GM12801 (cell line): ENCODE measurements around the gene TENM3.

Experiments used
- TF ChIP-seq, protein P1 (sequence below): IDR thresholded peaks from one replicate; pipeline ENCODE4 v1.5.1; 2011; ENCODE audit warnings: control low read depth; ENCODE audit not compliant: insufficient read length; ENCODE audit errors: extremely low read depth

TENM3 gene

GRCh38 chr4:182810103-182810615 lies 567.0 kb downstream of the TENM3 start:
- TF ChIP-seq, protein P1, sequence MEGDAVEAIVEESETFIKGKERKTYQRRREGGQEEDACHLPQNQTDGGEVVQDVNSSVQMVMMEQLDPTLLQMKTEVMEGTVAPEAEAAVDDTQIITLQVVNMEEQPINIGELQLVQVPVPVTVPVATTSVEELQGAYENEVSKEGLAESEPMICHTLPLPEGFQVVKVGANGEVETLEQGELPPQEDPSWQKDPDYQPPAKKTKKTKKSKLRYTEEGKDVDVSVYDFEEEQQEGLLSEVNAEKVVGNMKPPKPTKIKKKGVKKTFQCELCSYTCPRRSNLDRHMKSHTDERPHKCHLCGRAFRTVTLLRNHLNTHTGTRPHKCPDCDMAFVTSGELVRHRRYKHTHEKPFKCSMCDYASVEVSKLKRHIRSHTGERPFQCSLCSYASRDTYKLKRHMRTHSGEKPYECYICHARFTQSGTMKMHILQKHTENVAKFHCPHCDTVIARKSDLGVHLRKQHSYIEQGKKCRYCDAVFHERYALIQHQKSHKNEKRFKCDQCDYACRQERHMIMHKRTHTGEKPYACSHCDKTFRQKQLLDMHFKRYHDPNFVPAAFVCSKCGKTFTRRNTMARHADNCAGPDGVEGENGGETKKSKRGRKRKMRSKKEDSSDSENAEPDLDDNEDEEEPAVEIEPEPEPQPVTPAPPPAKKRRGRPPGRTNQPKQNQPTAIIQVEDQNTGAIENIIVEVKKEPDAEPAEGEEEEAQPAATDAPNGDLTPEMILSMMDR: no peak

- TF ChIP-seq, protein P1: no peak
These were observed 569.7 kb downstream of the TENM3 start for GRCh38 chr4:182812916-182813315.

- TF ChIP-seq, protein P1: no peak
These were observed 575.9 kb downstream of the TENM3 start for GRCh38 chr4:182818926-182819730.

DNA sequence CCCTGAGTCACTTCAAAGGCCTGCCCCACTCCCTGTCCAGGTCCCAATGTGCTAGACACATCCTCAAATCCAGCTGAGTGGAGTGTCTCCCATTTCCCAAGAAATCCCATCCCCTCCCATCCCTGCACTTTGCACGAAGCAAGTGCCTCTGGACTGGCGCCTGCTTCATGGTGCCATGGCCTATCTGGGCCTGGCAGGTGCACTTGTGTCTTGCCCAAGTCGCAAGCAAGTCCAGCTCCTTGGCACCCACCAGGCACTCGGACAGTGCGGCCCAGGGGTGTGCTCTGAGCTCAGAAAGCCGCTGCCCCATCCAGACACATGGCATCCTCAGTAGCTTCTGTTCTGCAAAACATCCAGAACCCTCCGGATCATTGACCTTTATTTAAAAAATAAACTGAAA lies 576.5 kb downstream of the TENM3 start:
- TF ChIP-seq, protein P1: no peak

GRCh38 chr4:182822554-182822953 lies 579.4 kb downstream of the TENM3 start:
- TF ChIP-seq, protein P1: no peak

DNA sequence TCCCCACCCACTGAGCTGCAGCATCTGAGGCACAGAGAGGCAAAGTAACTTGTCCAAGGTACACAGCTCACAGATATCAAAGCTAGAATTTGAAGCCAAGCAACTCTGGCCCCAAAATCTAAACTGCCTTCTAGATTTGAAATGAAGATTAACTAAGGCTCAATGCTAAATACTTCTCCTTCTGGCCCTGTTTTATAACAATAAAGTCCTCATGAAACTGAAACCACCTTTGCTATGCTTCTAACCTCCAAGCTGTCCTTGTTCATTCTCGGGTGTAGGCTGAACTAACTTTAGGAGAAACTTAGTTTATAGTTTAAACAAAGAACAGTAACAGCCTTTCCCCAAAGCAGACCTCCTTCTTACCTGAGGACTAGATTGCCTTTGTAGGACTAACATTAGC lies 580.4 kb downstream of the TENM3 start:
- TF ChIP-seq, protein P1: no peak

DNA sequence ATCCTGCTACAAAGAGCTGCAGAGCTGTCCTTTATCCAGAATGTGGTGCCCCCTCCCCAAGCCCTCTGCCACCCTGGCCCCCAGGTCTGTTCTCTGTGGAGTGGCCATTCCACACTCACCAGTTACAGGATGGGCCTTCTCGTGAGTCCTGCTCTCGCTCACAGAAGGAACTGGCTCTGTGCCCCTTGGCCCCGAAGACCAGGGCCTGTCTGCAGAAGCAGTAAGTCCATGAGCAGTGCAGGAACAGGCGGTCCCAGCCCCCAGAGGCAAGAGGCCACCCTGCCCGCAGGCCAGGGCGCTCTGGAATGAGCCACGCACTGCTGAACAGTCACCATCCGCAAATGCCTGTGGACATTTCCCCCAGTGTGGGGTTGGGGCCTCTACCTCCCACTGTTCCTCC lies 581.8 kb downstream of the TENM3 start:
- TF ChIP-seq, protein P1: no peak
